ENCODE results near the gene CDCA8. TPM values are rescaled to one million over a fixed set of nuclear protein-coding genes. Genes with fewer than 3 reads are reported as not detected.

The CDCA8 gene
- polyA plus RNA-seq, 1 donor (not counting 4 experiments of a cell fraction or from before 2014, with no cell fraction given) = 15.1 TPM

DNA sequence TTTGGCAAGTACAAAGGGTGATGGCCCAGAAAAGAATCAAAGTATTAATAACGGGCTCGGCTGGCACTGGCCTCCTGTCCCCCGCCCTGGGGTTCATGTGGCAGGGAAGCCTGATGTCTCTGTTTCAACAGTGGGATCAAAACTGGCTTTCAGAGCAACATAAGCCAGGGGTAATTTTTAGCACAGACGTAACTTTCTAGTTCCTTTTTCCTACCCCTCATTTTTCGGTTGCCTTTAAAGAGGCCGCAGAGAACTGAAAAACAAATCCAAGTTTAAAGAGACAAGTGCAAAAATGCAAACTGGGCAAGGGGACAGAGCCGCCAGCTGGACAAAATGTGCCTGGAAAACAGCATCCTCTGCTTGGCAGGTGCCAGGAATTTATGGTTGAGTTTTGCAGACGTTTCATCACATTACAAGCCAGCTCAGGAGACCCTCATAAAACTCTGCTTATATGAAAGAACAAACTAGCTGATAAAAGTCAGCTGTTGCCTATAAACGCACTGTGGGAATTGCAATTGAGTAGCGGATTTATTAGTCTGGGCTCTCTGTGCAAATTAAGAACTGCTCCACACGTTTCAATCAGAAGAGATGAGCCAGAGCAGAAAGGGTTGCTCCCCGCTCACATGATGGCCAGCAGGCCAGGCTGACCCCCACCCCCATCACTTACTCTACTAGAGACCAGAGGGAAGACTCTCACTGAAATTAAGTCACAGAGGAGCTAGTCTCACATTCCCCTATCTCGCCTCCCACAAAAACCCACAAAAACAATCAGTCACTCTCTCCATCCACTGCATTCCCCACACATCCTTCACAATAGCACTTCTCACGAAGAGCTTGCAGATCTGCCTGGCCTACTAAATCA, 15.8 kb upstream of the CDCA8 start:
- no peak overlapping the region for H3K27ac ChIP-seq (ENCODE audit: control insufficient read depth, insufficient read depth, low read length)
- FAIRE-seq (no peak), DNase-seq (ENCODE audit: low read depth, low spot score) (no peak)
- no peak overlapping the region for H3K4me3 ChIP-seq (ENCODE audit: control insufficient read depth in 2 of 3, extremely low read depth in 1 of 3, insufficient read depth in 2 of 3, low read depth in 1 of 3, low read length in 3 of 3)
- H3K4me1 ChIP-seq (ENCODE audit: control insufficient read depth, extremely low read depth, insufficient read depth, low read length) = no peaks in the 10 kb centered on the region
- no peak overlapping the region for H2AFZ ChIP-seq (ENCODE audit: control insufficient read depth, low read length)
- TF ChIP-seq, protein P1, sequence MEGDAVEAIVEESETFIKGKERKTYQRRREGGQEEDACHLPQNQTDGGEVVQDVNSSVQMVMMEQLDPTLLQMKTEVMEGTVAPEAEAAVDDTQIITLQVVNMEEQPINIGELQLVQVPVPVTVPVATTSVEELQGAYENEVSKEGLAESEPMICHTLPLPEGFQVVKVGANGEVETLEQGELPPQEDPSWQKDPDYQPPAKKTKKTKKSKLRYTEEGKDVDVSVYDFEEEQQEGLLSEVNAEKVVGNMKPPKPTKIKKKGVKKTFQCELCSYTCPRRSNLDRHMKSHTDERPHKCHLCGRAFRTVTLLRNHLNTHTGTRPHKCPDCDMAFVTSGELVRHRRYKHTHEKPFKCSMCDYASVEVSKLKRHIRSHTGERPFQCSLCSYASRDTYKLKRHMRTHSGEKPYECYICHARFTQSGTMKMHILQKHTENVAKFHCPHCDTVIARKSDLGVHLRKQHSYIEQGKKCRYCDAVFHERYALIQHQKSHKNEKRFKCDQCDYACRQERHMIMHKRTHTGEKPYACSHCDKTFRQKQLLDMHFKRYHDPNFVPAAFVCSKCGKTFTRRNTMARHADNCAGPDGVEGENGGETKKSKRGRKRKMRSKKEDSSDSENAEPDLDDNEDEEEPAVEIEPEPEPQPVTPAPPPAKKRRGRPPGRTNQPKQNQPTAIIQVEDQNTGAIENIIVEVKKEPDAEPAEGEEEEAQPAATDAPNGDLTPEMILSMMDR (optimal IDR thresholded peaks at IDR 0.05 in 1 of 3, IDR thresholded peaks at IDR 0.05 in 1 of 3, conservative IDR thresholded peaks at IDR 0.05 in 1 of 3; ENCODE audit: extremely low read depth in 1 of 3, insufficient read depth in 2 of 3, low read length in 3 of 3) = no peak
- no peak for TF ChIP-seq EZH2 (IDR thresholded peaks at IDR 0.05; ENCODE audit: low read length)
- H3K36me3 ChIP-seq (ENCODE audit: control insufficient read depth in 2 of 2, extremely low read depth in 1 of 2, insufficient read depth in 2 of 2, low read length in 2 of 2) = no peaks in the 10 kb centered on the region
- H3K27me3 ChIP-seq (ENCODE audit: control insufficient read depth, extremely low read depth, insufficient read depth, low read length) = peaks cover 6% of the 10 kb centered on the region
- no peak overlapping the region for H3K4me2 ChIP-seq (ENCODE audit: control insufficient read depth, extremely low read depth, insufficient read depth, low read depth, low read length)
- dilution Hi-C loops (cut with MboI; ENCODE audit: extremely low pct_ligation_motif_present, low sequenced_read_pairs) = loop anchor here (25.0 kb wide), 1 partner anchor 89 kb away; the partner anchor contains the start of gene GNL2
- no peaks in the 10 kb centered on the region for H3K9me1 ChIP-seq (ENCODE audit: control insufficient read depth, extremely low read depth, insufficient read depth, low read length)
- no peaks in the 10 kb centered on the region for H3K79me2 ChIP-seq (ENCODE audit: control insufficient read depth, insufficient read depth, low read length)
- no peaks in the 10 kb centered on the region for H3K9me3 ChIP-seq (ENCODE audit: control insufficient read depth, low read depth, low read length)
- H3K9ac ChIP-seq (ENCODE audit: control insufficient read depth, extremely low read depth, insufficient read depth, low read length) = no peak overlapping the region
- H4K20me1 ChIP-seq (ENCODE audit: control insufficient read depth, extremely low read depth, insufficient read depth, low read length) = no peaks in the 10 kb centered on the region

DNA sequence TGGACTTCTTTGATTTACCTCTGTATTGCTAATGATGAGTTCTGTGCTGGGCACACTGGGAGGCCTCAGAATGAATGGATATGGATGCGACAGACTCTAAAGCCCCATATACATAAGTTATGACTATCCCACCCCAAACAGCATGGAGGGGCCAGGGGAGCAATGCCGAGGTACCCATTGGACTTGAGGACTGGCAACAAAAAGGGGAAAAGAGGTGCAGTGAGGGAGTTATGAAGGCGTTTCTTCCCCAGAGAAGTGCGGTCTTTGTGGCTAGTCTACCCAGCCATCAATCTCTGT, 15.2 kb upstream of the CDCA8 start:
- Histone ChIP-seq H3K36me3 (ENCODE audit: control insufficient read depth in 2 of 2, extremely low read depth in 1 of 2, insufficient read depth in 2 of 2, low read length in 2 of 2) (no peaks in the 10 kb centered on the region), H3K4me3 (ENCODE audit: control insufficient read depth in 2 of 3, extremely low read depth in 1 of 3, insufficient read depth in 2 of 3, low read depth in 1 of 3, low read length in 3 of 3) (no peak overlapping the region), H3K27ac (ENCODE audit: control insufficient read depth, insufficient read depth, low read length) (no peak overlapping the region), H2AFZ (ENCODE audit: control insufficient read depth, low read length) (no peak overlapping the region), H3K4me2 (ENCODE audit: control insufficient read depth, extremely low read depth, insufficient read depth, low read depth, low read length) (no peak overlapping the region), H3K79me2 (ENCODE audit: control insufficient read depth, insufficient read depth, low read length) (no peaks in the 10 kb centered on the region), H3K27me3 (ENCODE audit: control insufficient read depth, extremely low read depth, insufficient read depth, low read length) (peaks cover 6% of the 10 kb centered on the region), H3K9me3 (ENCODE audit: control insufficient read depth, low read depth, low read length) (no peaks in the 10 kb centered on the region), H3K9me1 (ENCODE audit: control insufficient read depth, extremely low read depth, insufficient read depth, low read length) (no peaks in the 10 kb centered on the region), H3K4me1 (ENCODE audit: control insufficient read depth, extremely low read depth, insufficient read depth, low read length) (no peaks in the 10 kb centered on the region), H4K20me1 (ENCODE audit: control insufficient read depth, extremely low read depth, insufficient read depth, low read length) (no peaks in the 10 kb centered on the region), H3K9ac (ENCODE audit: control insufficient read depth, extremely low read depth, insufficient read depth, low read length) (no peak overlapping the region)
- dilution Hi-C loops (cut with MboI; ENCODE audit: extremely low pct_ligation_motif_present, low sequenced_read_pairs) = loop anchor here (25.0 kb wide), 1 partner anchor 90 kb away; the partner anchor contains the start of gene GNL2
- FAIRE-seq (no peak), DNase-seq (ENCODE audit: low read depth, low spot score) (no peak)
- no peak for TF ChIP-seq EZH2 (IDR thresholded peaks at IDR 0.05; ENCODE audit: low read length)
- TF ChIP-seq, protein P1 (optimal IDR thresholded peaks at IDR 0.05 in 1 of 3, IDR thresholded peaks at IDR 0.05 in 1 of 3, conservative IDR thresholded peaks at IDR 0.05 in 1 of 3; ENCODE audit: extremely low read depth in 1 of 3, insufficient read depth in 2 of 3, low read length in 3 of 3) = no peak

All from keratinocyte (primary cell).